Nephron progenitor cell (in vitro differentiated cells): ENCODE measurements around the gene SH3PXD2A.
A peak's percentile ranks its signal among the peaks of the same experiment; 100 is the strongest.

Experiments
- DNase-seq: peaks from one replicate; pipeline ENCODE4 v3.0.0; 2021
- H3K27ac Mint-ChIP-seq: 2 replicates; pipeline ENCODE4 v1.8.0; 2021; ENCODE audit warnings: mild to moderate bottlenecking, moderate library complexity, mixed read lengths
- H3K27me3 Mint-ChIP-seq: 2 replicates; pipeline ENCODE4 v1.8.0; 2021; ENCODE audit warnings: mild to moderate bottlenecking, low read depth, mixed read lengths; ENCODE audit not compliant: poor library complexity
- H3K36me3 Mint-ChIP-seq: 2 replicates; pipeline ENCODE4 v1.8.0; 2021; ENCODE audit warnings: low read depth, mixed read lengths
- H3K4me1 Mint-ChIP-seq: 2 replicates; pipeline ENCODE4 v1.8.0; 2021; ENCODE audit warnings: mixed read lengths
- H3K4me3 Mint-ChIP-seq: 2 replicates; pipeline ENCODE4 v1.8.0; 2021; ENCODE audit warnings: mild to moderate bottlenecking, moderate library complexity, mixed read lengths
- H3K9me3 Mint-ChIP-seq: 2 replicates; pipeline ENCODE4 v1.8.0; 2021; ENCODE audit warnings: mild to moderate bottlenecking, moderate library complexity, mixed read lengths
- TF ChIP-seq, protein P1 (sequence below): fragments of 200-600 bp; sonication (generic); IDR thresholded peaks from 2 replicates; pipeline ENCODE4 v1.5.0; 2021; ENCODE audit warnings: antibody characterized with exemption

Gene SH3PXD2A

DNA sequence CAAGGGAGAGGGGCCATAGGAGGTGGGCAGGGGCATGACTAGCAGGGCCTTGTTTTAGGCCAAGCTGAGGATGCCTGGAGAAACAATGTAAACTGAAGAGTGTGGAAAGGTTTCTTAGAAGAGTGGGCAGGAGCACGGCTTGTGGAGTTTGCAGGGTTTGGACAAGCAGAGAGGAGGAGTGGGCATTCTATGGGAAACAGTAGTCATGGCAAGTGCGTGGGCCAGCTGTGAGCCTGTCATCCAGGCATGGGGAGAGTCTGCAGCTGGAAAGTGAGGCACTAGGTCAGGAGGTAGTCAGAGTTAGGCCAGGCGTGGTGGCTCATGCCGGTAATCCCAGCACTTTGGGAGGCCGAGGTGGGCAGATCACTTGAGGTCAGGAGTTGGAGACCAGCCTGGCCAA lies 130.1 kb downstream of the SH3PXD2A start:
- H3K4me1 Mint-ChIP-seq: peaks cover 41% of the 10 kb centered on the region
- TF ChIP-seq, protein P1, sequence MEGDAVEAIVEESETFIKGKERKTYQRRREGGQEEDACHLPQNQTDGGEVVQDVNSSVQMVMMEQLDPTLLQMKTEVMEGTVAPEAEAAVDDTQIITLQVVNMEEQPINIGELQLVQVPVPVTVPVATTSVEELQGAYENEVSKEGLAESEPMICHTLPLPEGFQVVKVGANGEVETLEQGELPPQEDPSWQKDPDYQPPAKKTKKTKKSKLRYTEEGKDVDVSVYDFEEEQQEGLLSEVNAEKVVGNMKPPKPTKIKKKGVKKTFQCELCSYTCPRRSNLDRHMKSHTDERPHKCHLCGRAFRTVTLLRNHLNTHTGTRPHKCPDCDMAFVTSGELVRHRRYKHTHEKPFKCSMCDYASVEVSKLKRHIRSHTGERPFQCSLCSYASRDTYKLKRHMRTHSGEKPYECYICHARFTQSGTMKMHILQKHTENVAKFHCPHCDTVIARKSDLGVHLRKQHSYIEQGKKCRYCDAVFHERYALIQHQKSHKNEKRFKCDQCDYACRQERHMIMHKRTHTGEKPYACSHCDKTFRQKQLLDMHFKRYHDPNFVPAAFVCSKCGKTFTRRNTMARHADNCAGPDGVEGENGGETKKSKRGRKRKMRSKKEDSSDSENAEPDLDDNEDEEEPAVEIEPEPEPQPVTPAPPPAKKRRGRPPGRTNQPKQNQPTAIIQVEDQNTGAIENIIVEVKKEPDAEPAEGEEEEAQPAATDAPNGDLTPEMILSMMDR: no peak
- no peaks in the 10 kb centered on the region for H3K9me3 Mint-ChIP-seq
- no peak for DNase-seq
- no peak overlapping the region for H3K4me3 Mint-ChIP-seq
- peaks cover 2% of the 10 kb centered on the region for H3K27me3 Mint-ChIP-seq
- H3K27ac Mint-ChIP-seq: no peak overlapping the region
- H3K36me3 Mint-ChIP-seq: peaks cover 29% of the 10 kb centered on the region

DNA sequence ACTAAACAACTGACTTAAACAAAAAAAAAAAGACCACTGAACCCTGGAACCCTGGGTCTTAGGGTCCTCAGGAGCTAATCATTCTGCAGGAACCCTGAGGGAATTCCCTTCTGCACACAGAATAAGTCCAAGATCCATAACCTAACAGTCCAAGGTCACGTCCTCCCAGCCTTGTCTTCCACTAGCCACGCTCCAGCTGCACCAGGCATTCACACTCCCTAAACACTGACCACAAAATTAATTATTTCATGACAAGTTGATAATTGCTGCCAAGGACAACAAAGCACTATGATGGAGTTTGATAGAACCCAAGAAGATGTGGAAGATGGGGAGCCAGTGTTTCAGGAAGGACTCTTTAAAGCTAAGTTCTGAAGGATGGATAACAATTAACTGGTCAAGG lies 130.6 kb downstream of the SH3PXD2A start:
- Mint-ChIP-seq H3K36me3 (peaks cover 29% of the 10 kb centered on the region), H3K4me3 (no peak overlapping the region), H3K27me3 (no peaks in the 10 kb centered on the region), H3K9me3 (no peaks in the 10 kb centered on the region), H3K27ac (no peak overlapping the region), H3K4me1 (peaks cover 40% of the 10 kb centered on the region)
- TF ChIP-seq, protein P1: no peak
- no peak for DNase-seq

DNA sequence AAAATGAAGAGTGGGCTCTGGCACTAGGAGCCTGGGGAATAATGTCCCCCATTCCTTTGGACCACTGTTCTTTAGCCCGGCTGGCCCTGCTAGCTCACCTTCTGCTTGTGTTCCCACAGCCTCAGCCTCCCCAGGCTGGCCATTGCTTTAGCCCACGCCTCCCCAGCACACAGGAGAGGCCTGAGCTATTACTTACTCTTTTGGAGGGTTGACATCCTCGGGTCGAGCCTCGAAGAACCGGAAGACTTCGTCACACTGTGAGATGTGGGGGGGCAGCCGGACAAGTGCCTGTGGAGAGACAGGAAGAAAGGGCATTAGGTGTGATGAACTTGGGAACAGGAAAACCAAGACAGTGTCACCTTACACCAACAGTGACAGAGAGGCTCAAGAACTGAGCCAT lies 131.3 kb downstream of the SH3PXD2A start:
- H3K27ac Mint-ChIP-seq: no peak overlapping the region
- no peak for DNase-seq
- peaks cover 29% of the 10 kb centered on the region for H3K36me3 Mint-ChIP-seq
- H3K27me3 Mint-ChIP-seq: no peaks in the 10 kb centered on the region
- no peak overlapping the region for H3K4me3 Mint-ChIP-seq
- H3K9me3 Mint-ChIP-seq: no peaks in the 10 kb centered on the region
- TF ChIP-seq, protein P1: no peak
- peaks cover 35% of the 10 kb centered on the region for H3K4me1 Mint-ChIP-seq

DNA sequence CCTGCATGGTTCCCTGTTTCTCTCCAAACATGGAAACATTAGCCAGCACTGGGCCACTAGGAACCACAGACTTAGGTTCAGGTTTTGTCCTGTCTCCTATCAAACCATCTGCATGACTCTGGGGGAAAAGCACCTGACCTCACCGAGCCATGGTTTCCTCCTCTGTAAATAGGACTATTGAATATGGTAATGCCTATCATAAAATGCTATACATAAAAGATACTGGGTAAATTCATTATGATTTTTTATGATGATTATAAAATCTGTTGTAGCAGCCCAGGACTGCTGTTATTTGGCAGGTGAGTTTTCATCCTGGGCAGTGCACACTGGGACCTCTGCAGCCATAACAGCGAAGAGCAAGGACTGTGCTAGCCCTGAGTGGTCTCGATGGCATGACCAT lies 131.8 kb downstream of the SH3PXD2A start:
- TF ChIP-seq, protein P1: no peak
- Mint-ChIP-seq H3K4me3 (no peak overlapping the region), H3K27me3 (no peaks in the 10 kb centered on the region), H3K4me1 (peaks cover 40% of the 10 kb centered on the region), H3K36me3 (peaks cover 29% of the 10 kb centered on the region), H3K9me3 (no peaks in the 10 kb centered on the region), H3K27ac (no peak overlapping the region)
- DNase-seq: no peak

DNA sequence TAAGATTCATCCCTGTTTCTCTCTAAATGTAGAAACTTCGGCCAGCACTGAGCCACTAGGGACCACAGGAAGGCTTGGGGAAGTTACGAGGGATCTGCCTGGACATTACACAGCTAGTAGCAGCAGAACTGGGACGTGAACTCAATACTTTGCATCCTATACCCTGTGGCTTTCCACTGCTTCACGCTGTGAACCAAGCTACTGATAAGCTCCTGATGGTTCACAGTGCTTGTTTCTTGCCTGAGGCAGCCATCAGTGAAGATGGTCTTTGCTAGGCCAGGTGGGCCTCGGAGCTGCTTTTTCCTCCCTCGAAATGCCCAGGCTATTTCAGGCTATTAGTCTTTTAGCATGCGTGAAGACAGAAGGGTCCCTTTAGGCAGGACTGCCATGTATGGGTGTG lies 132.7 kb downstream of the SH3PXD2A start:
- Mint-ChIP-seq H3K4me1 (peaks cover 43% of the 10 kb centered on the region), H3K36me3 (peaks cover 29% of the 10 kb centered on the region), H3K4me3 (no peak overlapping the region), H3K9me3 (no peaks in the 10 kb centered on the region), H3K27ac (no peak overlapping the region), H3K27me3 (no peaks in the 10 kb centered on the region)
- TF ChIP-seq, protein P1: no peak
- no peak for DNase-seq

DNA sequence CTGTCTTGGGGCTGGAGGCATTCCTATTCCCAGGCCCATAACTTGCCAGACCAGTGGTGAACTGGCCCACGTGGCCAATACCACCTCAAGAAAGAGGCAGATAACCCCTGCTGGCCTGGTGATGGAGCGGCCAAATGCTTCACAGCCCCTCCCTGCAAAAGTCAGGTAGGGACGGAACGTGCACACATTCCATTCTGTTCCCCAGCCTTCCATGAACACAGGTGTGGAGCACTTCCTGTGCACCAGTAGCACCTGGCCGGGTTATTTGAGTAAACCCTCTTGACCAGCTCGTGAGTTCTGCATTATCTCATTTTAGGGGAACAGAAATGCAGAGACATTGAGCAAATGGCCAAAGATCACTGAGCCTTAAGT lies 134.4 kb downstream of the SH3PXD2A start:
- H3K36me3 Mint-ChIP-seq: peaks cover 23% of the 10 kb centered on the region
- no peak overlapping the region for H3K4me3 Mint-ChIP-seq
- TF ChIP-seq, protein P1: no peak
- H3K4me1 Mint-ChIP-seq: peaks cover 48% of the 10 kb centered on the region
- H3K9me3 Mint-ChIP-seq: no peaks in the 10 kb centered on the region
- DNase-seq: no peak
- H3K27ac Mint-ChIP-seq: peak overlapping the region; percentile 97
- peaks cover 6% of the 10 kb centered on the region for H3K27me3 Mint-ChIP-seq
